ENCODE results near the gene DLL4.
A peak's percentile ranks its signal among the peaks of the same experiment; 100 is the strongest.

Gene DLL4

DNA sequence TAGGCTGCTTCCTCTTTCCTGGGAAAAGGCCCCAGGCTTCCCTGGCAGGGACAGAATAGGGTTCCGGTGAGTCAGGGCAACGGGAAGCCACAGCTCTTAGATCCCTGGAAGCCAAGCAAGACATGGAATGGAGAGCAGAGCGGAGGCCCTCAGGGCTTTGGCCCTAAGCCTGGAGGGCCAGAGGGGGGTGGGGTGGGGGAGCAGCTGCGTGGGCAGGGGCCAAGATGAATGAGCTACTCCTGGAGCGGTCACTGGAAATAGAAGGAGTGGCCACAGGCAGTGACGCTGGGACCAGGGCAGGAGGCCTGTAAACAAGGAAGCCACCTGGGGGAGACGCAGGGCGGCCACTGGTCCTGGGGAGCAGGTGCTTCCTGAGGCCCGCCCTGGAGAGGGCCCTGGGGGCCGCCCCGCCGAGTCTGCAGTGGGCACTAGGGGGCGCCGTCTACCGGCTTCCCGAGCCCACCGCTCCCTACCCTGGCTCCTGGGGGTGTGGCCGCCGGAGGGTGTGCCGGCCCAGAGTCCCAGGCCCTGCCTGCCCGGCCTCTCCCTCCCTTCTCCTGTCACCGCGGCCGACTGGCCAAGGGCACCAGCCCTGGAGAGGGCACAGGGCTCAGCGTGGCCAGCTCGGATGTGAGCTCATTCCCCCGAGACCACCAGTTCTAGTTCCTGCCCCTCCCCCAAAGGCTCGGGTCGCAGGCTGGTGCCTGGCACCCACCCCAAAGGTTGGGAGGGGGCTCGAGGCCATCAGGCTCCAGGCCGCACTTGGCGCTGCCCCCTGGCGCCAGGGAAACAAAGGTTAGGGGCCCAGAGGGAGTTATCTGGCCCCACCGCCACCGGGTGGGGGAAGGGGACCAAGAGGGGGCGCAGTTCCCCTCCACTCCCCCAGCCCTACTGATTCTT is 22.8 kb upstream of the DLL4 start:
- FAIRE-seq (peak; percentile 42), DNase-seq (ENCODE audit: insufficient read length, low spot score) (peak; percentile 79)

DNA sequence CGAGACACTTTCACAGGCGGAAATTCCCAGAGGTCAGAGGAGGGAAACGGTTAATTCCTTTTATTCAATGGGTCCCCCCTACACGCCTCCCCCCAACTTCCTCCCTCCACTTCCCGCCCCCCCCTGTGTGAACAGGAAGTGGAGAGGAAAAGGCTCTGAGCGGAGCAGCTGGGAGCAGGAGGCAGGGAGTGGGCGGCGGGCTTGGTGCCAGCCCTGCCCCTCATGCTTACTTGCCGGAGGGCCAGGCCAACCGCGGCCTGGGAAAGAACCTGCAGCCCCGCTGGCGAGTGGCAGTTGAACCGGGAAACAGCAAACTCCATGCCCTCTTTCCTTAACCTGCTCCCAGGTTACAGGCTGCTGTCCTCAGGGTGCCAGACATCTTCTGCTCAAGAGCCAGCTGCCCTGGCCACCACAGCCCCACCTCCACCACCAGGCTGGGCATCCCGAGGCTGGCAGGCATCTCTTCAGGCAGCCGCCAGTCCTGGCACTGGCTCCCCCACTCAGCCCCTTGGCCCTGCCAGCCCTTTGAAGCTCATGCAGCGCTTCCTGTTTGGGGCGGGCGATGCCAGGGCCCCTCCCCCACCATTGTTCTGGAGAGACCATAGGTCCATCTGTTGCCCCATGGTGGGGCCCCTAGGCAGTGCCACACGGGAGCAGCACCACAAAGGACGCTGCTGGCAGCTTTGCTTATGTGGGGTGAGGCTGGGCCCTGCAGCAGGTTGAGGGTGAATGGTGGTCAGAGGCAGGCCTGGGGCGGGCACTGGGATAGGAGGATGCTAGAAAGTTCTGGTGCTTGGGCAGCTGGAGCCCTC is 21.9 kb upstream of the DLL4 start:
- no peak for DNase-seq (ENCODE audit: insufficient read length, low spot score)
- FAIRE-seq: no peak

DNA sequence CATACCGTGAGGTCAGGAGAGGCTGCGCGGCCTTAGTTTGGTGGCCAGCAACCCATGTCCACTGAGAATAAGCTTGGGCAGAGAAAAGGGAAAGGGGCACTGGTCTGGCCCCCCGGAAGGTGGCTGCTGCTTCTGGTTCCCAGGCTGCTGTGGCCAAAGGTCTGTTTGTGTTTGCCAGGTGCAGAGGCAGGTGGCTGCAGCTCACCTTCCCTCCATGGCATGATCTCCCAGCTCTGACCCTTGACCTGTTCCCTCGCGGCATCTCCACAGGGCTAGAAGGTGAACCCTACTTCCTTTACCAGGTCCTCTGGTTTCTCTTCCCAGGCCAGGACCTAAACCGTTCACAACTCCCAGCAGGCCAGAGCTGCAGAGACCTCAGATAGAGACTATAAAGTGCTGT is 21.0 kb upstream of the DLL4 start:
- DNase-seq (ENCODE audit: insufficient read length, low spot score): no peak
- no peak for FAIRE-seq

DNA sequence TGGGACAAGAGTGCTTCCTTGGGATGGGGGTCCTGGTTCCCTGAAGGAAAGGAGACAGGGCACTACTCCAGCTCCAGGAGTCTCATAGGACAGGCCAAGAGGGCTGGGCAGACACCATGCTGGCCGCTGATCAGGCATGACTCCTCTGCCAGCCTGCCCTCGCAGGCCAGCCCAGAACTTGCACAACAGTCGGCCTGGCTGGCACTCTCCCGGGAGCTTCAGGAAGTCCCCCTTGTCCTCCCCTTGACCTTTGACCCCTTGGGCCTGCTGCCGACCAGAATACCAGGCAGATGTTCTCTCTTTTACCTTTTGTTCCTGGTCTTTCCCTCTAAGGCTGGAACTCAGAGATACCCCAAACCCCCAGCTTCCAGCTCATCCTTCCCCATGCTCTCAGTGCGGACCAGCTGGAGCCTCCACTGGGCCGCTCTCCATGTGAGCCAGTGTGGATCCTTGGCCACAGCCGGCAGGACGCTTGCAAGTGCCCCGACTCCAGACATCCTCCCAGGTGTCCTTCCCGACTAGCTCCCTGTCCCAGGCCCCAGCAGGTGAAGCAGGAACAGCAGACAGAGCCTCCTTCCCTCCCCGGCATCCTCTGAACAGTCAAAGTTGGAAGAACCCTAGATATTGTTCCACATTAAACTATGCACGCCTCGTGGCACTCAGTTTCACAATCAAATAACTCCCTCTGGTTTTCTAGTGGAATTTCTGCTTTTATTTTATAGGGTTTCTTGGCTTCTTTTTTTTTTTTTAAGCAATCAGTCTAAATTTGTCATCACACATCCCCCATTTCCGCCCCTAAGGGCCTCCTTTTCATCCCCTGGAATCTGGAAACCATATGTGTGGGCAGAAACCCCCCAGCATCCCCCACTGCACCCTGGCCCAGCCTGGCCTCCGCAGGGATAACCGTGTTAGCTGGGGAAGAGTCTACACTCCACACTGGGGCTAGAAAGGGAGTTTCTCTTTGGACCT is 19.2 kb upstream of the DLL4 start:
- FAIRE-seq (no peak), DNase-seq (ENCODE audit: insufficient read length, low spot score) (no peak)

DNA sequence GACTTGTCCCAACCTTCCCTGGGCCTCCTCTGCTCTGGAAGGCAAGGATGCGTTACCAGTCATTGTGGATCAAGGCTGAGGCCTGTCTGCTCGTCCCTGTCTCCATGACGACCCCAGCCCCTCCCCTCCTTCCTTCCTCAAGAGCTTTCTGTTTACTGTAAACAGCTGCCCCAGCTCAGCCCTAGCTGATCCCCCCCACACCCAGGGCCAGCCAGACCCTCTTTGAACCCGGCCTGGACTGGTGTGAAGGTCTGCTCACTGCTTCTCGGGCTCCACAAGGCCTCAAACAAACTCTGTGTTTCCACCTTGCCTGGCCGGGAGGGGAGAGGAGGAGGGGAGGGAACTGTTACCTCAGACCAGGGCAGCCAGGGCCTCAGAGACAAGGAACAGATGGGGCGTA is 18.0 kb upstream of the DLL4 start:
- no peak for DNase-seq (ENCODE audit: insufficient read length, low spot score)
- FAIRE-seq: no peak

DNA sequence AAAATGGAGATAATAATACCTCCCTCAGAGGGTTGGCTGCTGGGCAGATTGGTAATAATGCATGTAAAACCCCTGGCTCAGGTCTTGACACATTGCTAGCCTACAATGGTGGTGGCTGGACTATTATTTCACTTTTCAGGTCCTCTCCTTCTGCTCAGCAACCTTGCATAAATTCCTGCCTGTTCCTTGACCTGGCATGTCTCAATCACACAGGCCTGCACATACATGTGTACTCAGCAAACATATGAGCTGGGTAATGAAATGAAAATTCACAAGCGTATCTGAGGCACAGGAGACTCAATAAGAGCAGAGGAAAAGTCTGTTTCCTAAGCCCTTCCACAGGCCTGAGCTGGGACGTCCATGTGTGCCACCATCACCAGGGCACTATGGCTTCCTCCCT is 17.4 kb upstream of the DLL4 start:
- FAIRE-seq (no peak), DNase-seq (ENCODE audit: insufficient read length, low spot score) (no peak)

DNA sequence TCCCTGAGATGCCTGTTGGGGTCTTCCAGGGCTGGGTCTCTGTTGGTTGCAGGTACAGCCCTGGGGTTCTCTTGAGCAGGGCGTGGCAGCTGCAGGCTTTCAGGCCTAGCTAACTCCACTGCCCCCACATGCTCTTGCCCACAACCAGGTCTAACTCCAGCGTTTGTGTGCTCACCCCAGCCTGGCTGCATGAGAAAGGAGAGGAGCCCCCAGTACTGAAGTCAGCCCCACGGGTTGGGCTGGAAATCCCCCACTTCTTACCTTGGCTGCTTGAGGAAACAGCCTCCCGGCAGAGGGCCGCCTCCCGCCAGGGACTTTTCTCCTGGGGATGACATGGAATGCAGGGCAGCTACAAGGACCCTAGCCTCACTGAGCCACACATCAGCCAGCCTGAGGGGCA is 16.7 kb upstream of the DLL4 start:
- no peak for FAIRE-seq

DNA sequence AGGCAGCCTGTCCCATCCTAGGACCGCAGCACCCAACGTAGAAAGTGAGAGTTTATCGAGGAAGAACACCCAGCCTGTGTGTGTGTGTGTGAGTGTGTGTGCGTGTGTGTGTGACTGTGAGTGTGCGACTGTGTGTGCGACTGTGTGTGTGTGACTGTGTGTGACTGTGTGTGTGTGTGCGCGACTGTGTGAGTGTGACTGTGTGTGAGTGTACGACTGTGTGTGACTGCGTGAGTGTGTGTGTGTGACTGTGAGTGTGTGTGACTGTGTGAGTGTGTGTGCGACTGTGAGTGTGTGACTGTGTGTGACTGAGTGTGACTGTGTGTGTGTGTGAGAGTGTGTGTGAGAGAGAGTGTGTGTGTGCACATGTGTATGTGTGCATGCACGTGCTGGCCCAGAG is 15.1 kb upstream of the DLL4 start:
- DNase-seq (ENCODE audit: insufficient read length, low spot score): no peak
- peak; percentile 92 for FAIRE-seq

More for the DNA sequence above, 16.7 kb upstream of the DLL4 start:
- no peak for DNase-seq (ENCODE audit: insufficient read length, low spot score)

DNA sequence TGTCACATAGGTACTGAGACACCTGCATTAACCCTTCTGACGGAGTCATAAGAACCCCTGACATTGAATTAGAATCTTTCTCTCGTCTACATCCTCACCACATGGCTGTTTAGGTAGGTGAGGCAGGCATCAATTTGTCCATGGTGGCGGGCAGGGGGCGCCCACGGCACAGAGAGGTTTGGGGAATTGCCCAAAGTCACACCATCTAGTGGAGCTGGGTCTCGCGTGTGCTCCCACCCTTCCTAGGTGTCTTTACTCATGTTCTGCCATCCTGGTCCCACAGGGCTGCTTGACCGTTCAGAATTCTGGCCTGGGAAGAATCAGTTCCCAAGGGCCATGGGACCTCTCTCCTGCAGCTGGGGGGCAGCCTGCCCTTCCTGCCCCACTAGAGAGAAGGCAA is 14.7 kb upstream of the DLL4 start:
- DNase-seq (ENCODE audit: insufficient read length, low spot score) (no peak), FAIRE-seq (no peak)

DNA sequence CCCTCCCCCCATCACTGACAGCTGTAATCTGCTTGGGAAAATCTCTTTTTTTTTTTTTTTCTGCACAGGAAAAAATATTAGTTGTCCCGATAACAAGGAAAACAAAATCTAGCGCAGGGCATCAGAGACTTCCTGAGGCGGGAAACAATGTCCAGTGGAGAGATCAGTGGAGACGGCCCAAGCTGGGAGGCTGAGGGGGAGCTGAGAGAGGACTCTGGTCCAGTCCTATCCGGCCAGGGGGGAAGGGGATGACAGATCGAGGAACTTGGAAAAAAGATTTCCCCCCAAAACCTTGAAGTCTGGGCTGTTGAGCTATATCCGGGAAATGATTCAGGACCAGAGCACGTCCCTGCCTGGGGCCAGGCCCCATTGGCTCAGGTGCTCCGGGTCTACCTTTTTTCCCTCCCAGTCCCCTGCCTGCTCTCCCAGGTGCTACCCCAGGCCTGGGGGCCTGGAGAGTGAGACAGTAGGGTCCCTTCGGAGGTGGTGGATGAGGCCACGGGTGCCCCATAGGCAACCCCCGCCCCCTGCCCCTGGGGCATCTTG is 14.0 kb upstream of the DLL4 start:
- DNase-seq (ENCODE audit: insufficient read length, low spot score) (no peak), FAIRE-seq (no peak)

DNA sequence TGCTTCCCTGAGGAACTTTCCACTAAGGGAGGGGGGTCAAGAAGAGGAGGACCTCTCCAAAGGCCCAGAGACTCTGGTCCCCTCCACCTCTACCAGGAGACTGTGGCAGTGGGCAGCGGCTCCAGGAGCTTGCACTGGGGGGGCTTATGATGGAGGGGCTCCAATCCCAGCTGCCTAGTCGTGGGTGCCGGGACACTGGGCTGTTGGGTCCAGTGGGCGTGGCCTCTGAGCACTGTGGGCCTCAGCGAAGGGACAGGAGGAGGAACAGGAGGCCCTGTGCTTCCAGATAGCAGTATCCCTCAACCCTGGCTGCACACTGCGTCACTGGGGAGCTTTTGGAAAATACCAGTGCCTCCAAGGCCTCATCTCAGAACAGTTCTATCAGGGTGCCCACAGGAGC is 13.5 kb upstream of the DLL4 start:
- DNase-seq (ENCODE audit: insufficient read length, low spot score) (no peak), FAIRE-seq (no peak)

DNA sequence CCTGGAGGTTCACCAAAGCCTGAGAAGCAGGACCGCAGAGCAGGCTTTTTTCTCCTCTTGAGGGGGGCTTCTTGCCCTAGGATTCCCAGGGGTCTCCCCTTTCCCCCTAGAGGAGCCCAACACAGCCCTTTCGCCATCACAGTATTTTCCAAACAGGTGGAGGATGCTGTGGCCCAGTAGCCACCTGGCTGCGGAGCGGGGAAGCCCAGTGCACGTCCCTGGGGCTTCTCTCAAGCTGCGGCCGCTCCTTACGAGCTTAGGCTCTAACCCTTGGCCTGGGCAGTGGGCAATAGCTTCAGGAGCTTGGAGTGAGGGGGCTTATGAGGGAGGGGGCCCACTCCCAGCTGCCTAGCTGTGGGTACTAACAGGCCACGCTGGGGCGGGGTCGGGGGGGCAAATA is 11.6 kb upstream of the DLL4 start:
- FAIRE-seq: no peak

DNA sequence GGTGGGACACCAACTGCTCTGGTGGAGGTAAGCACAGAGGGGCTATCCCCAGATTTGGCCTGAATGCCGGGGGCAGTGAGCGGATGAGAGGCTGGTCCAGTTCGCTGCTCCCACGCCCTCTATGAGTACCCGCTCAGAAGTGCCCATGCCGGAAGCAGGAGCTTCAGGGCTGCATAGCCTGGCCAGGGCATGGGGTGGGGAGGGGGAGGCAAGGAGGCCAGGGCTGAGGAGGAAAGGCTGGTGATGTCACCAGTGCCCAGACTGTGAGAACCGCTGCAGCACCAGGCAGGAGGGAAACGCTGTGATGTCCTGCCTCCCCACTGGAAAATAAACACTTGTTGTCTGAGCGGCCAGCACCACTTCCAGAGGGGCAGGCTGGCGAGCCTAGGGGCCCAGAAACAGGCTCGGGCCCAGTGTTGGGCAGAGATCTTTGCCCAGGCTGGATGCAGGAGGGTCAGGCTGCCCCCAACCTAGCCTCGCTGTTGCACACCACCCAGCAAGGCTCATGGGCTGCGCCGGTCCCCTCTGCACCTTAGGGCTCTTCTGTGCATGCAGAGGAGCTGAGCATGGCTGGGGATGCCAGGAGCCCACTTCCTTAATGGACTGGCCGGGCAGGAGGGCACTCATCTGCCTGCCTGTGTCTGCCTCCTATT is 10.9 kb upstream of the DLL4 start:
- no peak for FAIRE-seq
- DNase-seq (ENCODE audit: insufficient read length, low spot score): no peak

More for the DNA sequence above, 11.6 kb upstream of the DLL4 start:
- DNase-seq (ENCODE audit: insufficient read length, low spot score): no peak

DNA sequence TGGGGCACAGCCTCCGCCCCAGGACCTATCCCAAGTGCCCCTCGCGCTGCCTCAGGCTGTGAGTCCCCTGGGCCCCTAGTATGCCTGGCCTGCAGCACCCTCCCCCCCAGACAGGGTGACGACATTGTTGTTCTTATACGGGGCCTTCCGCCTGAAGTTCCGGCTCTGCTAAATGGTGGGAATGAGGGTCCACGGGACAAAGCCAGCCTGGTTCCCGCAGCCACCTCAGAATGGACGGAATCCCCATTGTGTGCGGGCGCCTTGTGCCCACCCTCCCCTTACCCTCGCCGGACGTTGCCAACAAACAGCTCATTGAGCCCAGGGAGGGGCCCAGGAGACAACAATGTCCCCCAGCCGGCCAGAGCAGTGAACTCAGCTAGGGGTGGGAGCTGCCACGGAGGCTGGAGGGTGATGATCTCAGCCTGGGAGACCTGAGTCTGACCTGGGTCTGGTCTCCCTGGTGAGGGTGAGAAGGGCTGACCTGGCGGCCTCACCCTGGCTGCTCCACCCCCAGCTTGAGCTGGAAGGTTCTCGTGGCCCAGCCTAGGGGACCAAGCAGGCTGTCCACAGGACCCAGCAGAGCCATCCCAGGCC is 10.2 kb upstream of the DLL4 start:
- FAIRE-seq: no peak

DNA sequence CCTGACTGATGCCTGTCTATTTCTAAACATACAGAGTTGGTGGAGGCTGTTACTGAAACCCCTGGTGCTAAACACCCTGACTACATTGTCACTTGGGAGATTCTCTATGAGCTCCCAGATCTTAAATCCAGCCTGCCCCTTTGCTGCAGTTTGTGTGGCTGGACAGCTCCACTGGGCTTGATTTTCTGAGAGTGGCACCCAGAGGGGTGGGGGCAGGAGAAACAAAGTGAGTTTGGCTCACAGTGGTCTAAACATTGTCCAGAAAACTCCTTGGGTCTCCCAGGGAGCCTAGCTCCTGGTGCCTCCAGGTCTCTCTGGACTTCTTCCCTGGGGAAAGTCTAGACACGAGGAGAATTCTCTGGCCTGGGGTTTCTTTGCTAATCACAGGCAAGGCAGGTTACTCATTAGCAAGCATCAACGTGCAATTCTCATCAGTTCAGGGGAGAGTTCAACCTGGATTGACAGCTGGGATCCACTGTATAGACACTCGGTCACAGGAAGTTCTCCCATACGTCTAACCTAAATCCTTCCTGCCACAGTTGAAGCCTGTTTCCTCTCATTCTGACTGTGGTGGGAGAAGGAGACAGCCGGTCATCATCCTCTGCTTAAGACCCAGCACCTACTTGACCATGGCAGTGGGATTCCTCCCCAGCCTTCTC is 7.1 kb upstream of the DLL4 start:
- no peak for FAIRE-seq
- DNase-seq (ENCODE audit: insufficient read length, low spot score): no peak

More for the DNA sequence above, 10.2 kb upstream of the DLL4 start:
- no peak for DNase-seq (ENCODE audit: insufficient read length, low spot score)

DNA sequence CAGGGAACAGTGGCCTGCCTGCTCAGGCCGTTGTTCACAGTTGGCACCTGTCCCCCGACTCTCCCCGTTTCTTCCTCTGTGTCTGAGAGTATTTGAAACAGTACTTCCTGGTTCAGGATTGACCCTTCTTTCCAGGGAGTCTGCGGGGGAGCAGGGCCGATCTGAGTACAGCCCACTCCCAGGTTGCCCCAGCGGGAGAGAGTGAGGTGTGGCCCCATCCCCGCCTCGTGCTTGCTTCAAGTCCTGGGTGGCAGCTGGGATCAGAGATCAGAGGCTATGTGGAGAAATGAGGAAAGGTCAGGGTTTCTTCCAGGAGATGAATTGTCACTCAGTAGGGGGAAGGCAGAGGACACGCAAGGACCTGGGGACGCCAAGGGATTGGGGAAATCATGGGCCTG is 6.5 kb upstream of the DLL4 start:
- FAIRE-seq (no peak), DNase-seq (ENCODE audit: insufficient read length, low spot score) (no peak)

DNA sequence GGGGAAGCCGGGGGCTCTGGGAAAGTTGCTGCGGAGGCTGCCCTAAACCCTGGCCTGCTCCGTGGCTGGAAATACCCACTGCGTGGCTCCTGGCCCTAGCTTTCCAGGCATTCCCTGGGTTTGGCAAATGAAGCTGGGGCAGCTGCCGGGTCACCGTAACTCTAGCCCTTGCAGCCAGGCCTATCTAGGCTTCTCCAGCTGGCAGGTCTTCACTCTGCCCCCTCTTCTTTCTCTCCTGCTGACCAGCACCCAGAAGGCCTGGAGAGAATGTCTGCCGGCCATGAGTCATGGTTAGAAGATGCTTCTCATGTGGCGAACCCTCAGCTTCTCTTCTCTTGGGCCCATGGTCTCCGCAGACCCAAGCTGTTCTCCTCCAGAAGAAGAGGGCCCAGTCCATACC is 5.6 kb upstream of the DLL4 start:
- FAIRE-seq: no peak
- DNase-seq (ENCODE audit: insufficient read length, low spot score): no peak

DNA sequence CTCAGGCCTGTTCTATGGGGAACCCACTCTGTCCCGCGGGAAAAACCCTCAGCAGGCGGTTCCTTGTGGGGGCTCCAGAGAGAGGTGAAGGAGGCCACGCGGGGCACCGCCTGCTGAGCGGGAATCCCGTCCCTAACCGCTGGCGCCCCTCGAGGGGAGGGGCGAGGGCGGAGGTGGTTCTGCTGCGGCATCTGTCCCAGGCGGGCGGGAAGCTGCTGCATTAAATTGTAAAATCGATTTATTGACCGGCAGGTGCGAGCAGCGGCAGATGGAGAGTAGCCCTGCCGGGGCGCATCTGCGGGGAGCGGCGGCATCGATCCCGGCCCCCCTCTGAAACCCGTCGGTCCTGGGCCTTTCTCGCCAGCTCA is 3.7 kb upstream of the DLL4 start:
- no peak for DNase-seq (ENCODE audit: insufficient read length, low spot score)
- no peak for FAIRE-seq

Data from HTR-8/SVneo (cell line).